ENCODE data around the gene AQP12B. TPM values are rescaled to one million over a fixed set of nuclear protein-coding genes. Genes with fewer than 3 reads are reported as not detected.

Gene AQP12B
- total and polyA plus RNA-seq, 11 donors: not detected

- Histone ChIP-seq H3K27me3 (no peaks in the 10 kb centered on the region), H3K4me1 (peaks cover 0 to 12% (median 0%) of the 10 kb centered on the region in 12 donors), H3K9me3 (peaks cover 0 to 9% (median 0%) of the 10 kb centered on the region in 12 donors), H3K4me3 (no peak overlapping the region), H3K36me3 (no peaks in the 10 kb centered on the region), H3K27ac (no peak overlapping the region)
- no peak for ATAC-seq
- WGBS, 4 donors: 72 to 82% (median 78%) methylated on average over 3 to 5 of the region's 5 CpGs
- no peak for TF ChIP-seq POLR2A (IDR thresholded peaks at IDR 0.05)
- no peak for TF ChIP-seq CTCF (IDR thresholded peaks at IDR 0.05)
- DNase-seq: no peak
- intact Hi-C loops (cut with DNase I): no loop called here
Measured at GRCh38 chr2:240629619-240629967, 53.1 kb downstream of the AQP12B start.

DNA sequence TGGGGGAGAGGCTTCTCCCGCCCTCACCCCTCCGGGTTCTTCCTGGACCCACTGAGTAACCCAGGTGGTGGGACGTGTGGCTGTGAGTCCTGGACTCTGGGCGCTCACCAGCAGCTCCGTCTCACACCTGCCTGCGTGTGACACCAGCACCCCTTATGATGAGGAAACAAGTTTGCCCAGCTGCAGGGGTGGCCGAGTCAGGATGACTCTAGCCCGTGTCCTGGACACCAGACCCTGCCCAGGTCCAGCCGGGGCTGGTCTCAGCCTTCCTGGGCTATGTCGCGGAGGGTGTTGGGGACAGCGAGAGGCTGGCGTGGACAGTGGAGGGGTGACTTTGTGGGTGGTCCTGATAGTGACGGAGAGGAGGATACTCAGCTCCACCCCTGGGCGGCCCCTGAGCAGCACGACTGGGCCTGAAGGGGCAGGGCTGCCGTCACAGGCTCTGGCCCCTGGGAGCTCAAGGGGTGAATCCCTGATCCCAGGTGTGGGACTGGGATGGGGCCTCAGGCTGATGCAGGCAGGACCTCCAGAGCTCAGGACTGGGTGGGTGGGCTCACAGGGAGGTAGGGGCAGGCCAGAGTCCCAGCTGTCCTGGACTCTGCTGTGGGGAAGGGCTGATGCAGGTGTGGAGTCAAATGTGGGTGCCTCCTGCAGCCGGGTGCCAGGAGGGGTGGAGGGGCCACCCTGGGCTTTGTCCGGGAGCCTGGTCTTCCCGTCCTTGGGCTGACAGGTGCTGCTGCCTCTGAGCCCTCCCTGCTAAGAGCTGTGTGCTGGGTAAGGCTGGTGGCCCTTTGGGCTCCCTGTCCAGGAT lies 53.7 kb downstream of the AQP12B start:
- no peak for TF ChIP-seq POLR2A (IDR thresholded peaks at IDR 0.05)
- no peak for TF ChIP-seq CTCF (IDR thresholded peaks at IDR 0.05)
- intact Hi-C loops (cut with DNase I): no loop called here
- DNase-seq (peak in 3 of 5 donors; percentile 6 to 46 (median 11)), ATAC-seq (no peak)
- WGBS, 4 donors: 58 to 74% (median 65%) methylated on average over 19 to 20 of the region's 20 CpGs
- H3K27ac ChIP-seq: no peak overlapping the region
- H3K36me3 ChIP-seq: no peaks in the 10 kb centered on the region
- peaks cover 0 to 8% (median 0%) of the 10 kb centered on the region in 12 donors for H3K9me3 ChIP-seq
- no peak overlapping the region for H3K4me3 ChIP-seq
- H3K4me1 ChIP-seq: peaks cover 0 to 17% (median 0%) of the 10 kb centered on the region in 12 donors
- H3K27me3 ChIP-seq: no peaks in the 10 kb centered on the region

DNA sequence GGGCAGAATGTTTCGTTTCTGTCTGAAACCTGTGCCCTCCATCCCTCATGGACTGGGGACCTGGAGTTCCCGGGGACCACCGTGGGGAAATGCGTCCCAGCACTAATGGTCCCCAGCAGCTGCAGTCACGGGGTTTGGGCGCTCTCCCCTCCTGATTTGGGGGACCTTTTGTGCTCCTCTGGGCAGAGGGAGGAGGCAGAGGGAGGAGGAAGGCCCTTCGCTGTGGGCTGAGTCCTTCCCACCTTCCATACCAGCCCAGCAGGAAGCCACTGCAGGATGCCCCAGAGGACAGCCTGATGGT lies 54.2 kb downstream of the AQP12B start:
- intact Hi-C loops (cut with DNase I): no loop called here
- TF ChIP-seq POLR2A (IDR thresholded peaks at IDR 0.05) (no peak), CTCF (IDR thresholded peaks at IDR 0.05) (no peak)
- no peak for ATAC-seq

GRCh38 chr2:240627736-240628506 lies 54.8 kb downstream of the AQP12B start:
- ATAC-seq: no peak
- 85 to 93% (median 91%) methylated on average over 12 to 17 of the region's 17 CpGs for WGBS, 4 donors
- TF ChIP-seq CTCF (IDR thresholded peaks at IDR 0.05) (no peak), POLR2A (IDR thresholded peaks at IDR 0.05) (no peak)
- DNase-seq: peak in 2 of 5 donors; percentile 3 to 7
- Histone ChIP-seq H3K4me1 (peaks cover 0 to 20% (median 0%) of the 10 kb centered on the region in 12 donors), H3K4me3 (no peak overlapping the region), H3K9me3 (no peaks in the 10 kb centered on the region), H3K27ac (no peak overlapping the region), H3K36me3 (no peaks in the 10 kb centered on the region), H3K27me3 (no peaks in the 10 kb centered on the region)
- intact Hi-C loops (cut with DNase I): no loop called here

More for the DNA sequence above, 54.2 kb downstream of the AQP12B start:
- WGBS, 4 donors: 83 to 96% (median 90%) methylated on average over 5 to 7 of the region's 7 CpGs
- Histone ChIP-seq H3K36me3 (no peaks in the 10 kb centered on the region), H3K9me3 (peaks cover 0 to 3% (median 0%) of the 10 kb centered on the region in 12 donors), H3K4me3 (no peak overlapping the region), H3K27ac (no peak overlapping the region), H3K4me1 (peaks cover 0 to 18% (median 0%) of the 10 kb centered on the region in 12 donors), H3K27me3 (no peaks in the 10 kb centered on the region)
- peak in 2 of 5 donors; percentile 1 to 40 for DNase-seq

Measured in heart left ventricle (tissue), 16 donors.